NCI-H2029 treated with DMSO at 0.1 percent for 48 hours (cell line): Measurements from ENCODE around the gene APC2.
A peak's percentile ranks its signal among the peaks of the same experiment; 100 is the strongest.

Experiments
- DNase-seq: peaks from one replicate; lab custom pipeline; 2025; lab: John Stamatoyannopoulos, UW

Gene APC2, protein sequence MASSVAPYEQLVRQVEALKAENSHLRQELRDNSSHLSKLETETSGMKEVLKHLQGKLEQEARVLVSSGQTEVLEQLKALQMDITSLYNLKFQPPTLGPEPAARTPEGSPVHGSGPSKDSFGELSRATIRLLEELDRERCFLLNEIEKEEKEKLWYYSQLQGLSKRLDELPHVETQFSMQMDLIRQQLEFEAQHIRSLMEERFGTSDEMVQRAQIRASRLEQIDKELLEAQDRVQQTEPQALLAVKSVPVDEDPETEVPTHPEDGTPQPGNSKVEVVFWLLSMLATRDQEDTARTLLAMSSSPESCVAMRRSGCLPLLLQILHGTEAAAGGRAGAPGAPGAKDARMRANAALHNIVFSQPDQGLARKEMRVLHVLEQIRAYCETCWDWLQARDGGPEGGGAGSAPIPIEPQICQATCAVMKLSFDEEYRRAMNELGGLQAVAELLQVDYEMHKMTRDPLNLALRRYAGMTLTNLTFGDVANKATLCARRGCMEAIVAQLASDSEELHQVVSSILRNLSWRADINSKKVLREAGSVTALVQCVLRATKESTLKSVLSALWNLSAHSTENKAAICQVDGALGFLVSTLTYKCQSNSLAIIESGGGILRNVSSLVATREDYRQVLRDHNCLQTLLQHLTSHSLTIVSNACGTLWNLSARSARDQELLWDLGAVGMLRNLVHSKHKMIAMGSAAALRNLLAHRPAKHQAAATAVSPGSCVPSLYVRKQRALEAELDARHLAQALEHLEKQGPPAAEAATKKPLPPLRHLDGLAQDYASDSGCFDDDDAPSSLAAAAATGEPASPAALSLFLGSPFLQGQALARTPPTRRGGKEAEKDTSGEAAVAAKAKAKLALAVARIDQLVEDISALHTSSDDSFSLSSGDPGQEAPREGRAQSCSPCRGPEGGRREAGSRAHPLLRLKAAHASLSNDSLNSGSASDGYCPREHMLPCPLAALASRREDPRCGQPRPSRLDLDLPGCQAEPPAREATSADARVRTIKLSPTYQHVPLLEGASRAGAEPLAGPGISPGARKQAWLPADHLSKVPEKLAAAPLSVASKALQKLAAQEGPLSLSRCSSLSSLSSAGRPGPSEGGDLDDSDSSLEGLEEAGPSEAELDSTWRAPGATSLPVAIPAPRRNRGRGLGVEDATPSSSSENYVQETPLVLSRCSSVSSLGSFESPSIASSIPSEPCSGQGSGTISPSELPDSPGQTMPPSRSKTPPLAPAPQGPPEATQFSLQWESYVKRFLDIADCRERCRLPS (N-terminal part only)

DNA sequence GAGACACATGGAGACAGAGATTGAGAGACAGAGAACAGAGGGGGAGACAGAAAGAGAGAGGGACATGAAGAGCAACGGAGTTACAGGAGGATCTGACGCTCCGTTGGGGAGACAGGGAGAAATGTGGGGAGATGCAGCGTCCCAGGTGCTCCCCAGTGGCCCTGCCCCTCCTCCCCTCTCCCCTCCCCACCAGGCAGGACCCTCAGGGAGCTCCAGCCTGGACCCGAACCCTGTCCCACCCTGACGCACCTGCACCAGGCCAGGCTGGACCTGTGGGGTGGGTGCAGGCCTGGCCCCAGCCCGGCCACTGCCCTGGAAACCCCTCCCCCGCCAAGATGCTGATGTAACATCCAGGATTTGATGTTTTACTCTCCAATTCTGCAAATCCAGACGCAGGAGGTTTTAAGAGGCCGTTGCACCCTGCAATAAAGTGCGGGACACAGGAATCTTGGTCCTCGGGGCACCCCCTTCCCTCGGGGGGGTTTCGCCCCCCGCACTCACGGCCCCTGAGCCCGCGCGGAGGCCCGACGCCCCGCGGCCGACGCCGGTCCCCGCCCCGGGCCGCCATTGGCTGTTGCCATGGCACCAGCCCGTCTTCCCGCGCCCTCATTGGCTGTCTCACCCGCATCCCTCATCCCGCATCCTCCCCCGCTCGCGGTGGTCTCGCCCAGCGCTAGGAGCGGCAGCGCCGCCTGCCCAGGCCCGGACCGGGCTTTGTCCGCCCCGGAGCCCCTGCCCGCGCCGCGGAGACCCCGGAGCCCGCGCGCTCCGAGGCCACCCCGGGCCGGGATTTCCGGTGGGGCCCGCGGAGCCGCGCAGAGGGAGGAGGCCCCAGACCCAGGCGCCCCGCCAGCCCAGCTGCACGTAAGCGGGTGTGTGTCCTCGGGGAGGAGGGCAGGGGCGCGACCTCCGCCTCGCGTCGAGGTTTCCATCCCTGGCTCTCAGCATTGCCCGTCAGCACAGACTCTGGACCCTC, at the start of gene APC2:
Gene APC2 (plus strand): TSS at position 655 of the 976 bp plus-strand sequence. CDS start 2,881 bp downstream, outside the sequence.
- DNase-seq, result no peak

DNA sequence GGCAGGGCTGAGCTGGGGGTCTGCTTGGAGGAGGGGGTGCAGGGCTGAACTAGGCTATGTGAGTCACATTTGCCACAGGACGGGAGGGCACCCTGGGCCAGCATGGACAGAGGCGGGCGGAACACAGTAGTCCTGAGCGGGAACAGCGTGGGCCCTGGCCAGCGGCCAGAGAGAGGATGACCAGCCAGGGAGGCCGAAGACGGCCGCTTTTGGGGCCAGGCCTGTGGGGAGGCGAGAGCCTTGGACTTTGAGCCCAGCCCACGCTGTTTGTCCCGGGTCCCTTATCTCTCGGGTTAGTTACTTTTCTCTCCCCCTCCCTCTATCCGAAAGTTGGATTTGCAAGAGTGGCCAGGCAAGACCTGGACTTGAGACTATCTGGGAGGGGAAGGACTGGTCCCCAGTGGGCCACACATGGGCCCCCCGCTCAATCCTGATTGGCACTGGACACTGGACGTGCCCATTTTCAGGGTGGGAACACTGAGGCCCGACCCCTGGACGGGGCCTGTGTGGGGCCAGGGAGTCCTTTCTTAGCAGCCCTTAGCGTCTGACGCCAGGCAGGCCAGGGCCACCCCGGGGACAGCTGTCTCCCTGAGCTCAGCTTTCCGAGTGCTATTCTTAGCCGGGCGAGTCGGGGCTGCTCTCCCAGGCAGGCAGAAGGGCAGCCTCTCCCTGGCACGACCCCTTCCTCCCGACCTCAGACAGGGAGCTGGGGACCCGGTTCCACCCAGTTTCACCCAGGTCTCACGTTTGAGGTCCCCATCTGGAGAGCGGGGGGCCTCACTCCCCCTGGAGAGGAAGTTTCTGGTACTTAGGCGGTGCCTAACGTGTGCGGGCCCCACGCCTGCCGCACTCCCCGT, 49.4 kb upstream of the APC2 start:
- no peak for DNase-seq

DNA sequence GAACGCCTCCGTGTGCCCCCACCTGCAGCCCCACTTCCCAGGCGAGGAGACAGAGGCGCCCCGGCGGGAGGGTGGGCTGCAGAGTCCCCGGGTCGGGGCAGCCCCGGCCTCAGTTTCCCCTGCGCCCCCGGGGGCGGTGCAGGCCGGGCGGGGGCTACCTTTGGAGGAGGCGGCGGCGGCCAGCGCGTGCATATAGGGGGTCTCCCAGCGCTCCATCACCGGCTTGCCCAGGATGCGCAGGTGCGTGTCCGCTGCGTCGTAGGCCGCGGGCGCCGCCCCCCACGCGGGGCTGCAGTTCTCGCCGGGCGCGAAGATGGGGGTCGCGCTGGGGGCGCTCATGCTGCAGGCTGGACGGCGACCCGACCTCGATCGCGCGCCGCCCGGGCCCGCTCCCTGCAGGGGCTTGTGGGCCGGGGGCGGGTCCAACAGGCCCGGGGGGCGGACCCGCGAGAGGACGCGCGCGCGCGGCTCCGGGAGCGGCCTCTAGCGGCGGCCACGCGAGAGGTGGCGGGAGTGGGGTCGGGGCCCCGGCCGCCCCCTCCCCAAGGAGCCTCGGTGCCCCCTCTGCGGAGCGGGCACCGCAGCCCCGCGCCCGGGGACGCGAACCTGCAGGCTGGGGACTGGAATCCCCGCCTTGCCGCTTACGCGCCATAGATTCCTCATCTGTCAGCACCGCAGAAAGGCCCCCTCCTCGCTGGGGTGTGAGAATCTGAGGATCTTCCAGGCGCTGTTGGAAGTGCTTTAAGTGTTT, 48.6 kb upstream of the APC2 start, which contains the start of gene GAMT:
Gene GAMT (minus strand): TSS at position 405 of the 751 bp plus-strand sequence. CDS start 66 bp downstream, at position 339.
- DNase-seq, result no peak

DNA sequence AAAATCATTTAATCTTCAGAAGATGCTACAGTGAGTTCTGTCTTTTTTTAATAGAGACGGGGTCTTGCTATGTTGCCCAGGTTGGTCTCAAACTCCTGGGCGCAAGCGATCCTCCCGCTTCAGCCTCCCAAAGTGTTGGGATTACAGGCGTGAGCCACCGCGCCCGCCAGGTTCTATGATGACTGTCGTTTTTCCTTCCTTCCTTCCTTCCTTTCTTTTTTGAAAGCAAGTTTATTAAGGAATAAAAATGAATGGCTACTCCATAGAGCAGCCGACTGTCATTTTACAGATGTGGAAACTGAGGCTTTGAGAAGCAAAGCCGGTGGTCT, 48.1 kb upstream of the APC2 start:
- DNase-seq, result no peak

DNA sequence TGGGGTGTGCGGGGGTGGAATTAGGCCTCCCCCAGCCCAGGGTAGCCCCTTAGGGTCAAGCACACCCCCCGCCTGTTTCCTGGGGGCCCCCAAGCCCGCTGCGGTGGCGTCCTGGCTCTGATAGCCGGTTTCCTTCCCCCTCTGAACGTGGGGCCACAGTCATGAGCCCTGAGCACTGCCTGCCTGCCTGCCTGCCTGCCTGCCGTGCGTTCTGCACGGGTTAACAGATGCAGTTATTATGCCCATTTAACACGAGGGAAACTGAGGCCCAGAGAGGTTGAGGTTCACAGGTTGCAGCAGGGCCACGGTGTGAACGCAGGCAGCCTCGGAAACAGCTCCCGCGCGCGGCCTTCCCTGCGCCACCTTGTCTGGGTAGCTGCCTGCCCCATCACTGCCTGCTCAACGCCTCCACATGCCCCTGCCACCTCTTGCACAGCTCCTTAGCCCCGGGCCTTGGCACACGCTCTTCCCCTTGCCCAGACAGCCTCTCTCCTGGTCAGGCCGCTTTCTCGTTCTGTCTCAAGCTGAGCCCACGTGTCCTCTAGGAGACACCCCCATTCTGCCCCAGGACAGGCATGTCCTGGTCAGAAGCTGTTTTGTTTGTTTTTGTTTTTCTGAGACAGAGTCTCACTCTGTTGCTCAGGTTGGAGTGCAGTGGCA, 47.4 kb upstream of the APC2 start:
- no peak for DNase-seq

DNA sequence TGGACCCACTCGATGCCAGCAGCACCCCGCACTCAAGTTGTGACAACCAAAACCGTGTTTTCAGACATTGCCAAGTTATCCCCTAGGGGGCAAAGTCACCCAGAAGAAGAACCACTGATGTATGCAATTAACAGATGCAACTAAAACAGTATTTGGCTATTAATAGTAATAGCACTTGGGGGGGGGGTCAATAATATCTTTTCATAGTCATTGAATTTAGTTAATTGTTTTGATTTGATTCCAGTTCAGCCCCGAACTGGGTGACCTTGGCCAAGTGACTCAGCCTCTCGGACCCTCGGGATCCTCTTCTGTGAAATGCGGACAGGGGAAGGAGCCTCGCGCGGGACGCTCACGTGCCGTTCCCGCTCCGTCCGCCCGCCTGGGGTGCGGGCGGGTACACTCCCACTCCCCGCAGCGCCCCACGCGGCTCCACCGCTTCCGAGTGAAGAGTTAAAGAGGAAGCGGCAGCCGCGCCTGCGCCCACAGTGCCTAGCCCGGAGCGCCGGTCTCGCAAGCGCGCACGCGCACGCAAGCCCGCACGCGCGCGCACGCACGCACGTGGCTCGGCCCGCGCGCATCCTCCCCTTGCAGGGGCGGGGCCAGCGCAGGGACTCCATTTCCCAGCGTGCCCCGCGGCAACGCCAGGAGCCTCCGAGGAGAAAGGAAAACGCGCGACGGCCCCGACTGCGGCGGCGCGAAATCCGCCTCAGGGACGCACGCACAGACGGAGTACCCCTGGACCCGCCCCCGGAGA, 43.0 kb upstream of the APC2 start:
- peak; percentile 64 for DNase-seq

DNA sequence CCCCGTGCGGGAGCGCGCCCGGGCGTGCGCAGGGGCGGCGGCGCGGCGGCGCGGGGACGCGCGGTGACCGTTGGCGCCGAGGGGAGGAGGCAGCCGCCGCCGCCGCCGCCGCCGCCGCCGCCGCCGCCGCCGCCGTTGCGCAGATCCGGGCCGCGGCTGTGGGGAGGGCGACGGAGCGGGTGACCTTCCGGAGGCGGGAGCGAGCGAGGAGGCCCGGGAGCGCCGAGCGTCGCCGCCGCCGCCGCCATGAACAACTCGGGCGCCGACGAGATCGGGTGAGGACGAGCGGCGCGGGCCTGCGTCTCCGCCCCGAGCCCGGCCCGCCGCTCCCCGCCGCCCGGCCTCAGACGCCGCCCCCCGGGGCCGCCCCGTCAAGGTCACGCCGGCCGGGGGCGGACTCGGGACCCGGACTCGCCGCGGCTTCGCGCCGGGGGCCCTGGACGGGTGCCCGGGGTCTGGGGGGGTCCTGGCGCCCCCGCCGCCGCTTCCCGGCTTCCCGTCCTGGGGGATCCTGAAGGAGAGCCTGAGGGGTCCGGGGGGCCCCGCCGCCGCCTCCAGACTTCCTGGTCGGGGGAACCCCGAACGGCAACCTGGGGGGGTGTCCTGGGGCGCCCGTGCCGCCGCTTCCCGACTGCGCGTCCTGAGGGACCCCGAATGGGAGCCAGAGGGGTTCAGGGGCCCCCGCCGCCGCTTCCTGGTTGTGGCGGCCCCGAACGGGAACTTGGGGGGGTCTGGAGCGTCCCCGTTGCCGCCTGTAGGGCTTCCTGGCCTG, 42.2 kb upstream of the APC2 start, which contains the start of gene DAZAP1:
Gene DAZAP1 (plus strand): TSS at position 59 of the 772 bp plus-strand sequence. CDS start 188 bp downstream, at position 247.
- no peak for DNase-seq

DNA sequence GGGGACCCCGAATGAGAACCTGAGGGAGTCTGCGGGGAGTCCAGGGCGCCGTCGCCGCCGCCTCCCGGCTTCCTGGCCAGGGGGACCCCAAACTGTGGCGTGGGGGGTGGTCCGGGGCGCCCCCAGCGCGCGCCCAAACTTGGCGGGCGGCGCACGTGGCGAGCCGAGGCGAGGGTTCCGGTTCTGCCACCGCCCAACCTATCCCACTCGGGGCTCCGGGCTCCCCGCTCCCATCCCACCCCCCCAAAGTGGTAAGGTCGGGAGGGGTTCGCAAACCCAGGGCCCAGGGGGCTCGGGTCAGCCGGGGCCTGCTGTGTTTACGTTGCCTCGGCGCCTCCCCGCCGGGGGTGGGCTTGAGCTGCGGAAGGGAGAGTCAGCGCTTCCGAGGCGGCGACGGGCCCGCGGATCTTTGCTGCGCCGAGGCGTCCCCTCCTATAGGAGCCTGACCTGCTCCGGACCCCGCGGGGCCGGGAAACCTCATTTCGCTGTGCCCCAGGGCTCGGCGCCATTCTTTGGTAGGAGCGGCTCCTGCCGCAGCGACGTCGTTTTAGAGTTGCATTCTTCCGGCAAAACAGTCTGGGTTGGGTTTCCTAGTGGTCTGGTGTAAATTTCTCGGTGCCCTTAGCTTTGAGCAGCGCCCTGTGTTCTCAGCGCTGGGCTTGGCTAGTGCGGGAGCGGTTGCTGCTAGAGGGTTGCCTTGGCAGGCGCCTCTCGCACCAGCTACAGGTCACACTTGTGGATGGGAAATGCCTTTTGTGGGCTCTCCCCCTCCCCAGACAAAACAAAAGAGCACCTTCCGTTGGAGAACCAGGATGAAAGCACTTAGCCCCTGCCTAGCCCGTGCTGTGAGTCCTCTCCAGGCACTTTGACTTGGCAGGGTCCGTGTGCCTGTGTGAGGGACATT, 41.4 kb upstream of the APC2 start:
- no peak for DNase-seq

DNA sequence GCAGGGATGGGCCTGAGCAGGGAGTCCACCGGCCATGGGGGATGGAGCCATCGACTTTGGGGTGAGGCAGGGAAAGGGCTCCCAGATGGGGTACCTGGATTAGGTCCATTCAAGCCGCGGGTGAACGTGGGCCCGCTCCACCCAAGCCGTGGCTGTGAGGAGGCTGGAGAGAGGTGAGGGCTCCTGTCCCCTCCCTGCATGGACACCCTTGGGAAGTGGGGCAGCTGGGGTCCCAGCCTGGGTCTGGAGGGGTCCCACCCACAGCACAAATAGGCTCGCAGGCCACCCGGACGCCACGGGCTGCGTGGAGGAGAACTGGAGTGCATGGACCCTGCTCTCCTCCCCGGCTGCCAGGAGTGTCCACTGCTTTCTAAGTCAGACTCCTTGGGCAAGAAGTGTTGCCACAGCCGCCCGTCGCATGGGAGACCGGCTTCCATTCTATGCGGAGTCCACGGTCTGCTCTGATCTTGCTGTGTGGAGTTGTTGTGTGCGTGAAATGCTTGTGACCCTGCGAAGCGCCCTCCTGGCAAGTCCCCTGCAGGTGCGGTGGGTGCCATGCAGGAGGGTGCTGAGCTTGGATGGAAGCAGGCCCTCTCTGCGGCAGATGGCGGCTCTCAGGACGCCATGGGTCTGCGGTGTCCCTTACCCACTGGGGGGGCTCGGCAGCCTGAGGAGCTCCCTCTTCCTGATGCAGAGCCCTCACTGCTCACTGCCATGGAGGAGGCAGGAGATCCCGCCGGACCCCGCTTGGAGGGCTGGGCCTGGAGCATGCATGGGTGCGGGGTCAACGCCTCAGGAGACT, 40.5 kb upstream of the APC2 start:
- no peak for DNase-seq

DNA sequence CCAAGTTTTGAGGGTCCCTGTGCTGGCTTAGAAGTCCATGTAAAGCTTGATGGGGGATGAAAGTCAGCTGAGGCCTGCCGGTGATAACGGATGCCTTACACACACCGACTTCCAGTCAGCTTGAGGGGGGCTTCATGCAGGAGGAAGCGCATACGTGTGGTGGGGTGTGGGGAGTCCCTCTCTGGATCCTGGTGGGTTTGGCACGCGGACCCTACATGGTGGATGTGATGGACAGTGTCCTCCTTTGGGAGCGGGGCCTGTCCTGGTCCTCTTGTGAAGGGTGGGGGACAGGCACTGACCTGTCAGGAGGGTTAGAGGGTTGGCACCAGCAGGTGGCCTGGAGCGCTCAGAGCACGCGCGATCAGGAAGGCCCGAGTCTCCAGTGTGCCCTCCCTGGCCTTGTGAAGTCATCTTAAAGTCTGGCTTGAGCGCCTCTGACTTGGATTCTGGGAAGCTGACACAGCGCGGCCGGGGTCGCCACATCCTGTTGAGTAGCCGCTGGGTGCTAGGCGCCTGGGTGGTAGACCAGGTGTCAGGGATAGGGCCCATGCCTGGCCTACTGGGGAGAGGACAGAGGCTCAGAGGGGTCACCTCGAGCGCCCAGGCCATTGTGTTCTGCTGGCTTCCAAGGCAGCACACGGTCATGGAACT, 39.7 kb upstream of the APC2 start:
- DNase-seq, result no peak

DNA sequence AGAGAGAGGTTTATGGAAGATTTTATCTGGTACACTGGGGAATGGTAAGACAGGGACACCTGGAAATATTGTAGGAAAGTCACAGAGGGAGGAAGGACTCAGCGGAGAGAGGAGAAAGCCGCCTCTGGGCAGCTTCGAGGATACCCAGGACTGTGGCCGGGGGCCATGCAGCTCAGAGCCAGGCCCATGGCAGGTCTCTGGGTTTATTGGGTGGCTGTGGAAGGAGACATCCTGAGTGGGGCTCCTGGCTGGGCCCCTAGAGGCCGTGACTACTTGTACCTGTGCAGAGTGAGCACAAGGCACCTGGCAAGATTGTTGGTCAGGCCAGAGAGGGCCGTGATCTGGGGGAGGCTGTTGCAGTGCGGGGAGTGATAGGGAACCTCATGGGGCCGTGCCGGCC, 39.1 kb upstream of the APC2 start:
- DNase-seq, result no peak

DNA sequence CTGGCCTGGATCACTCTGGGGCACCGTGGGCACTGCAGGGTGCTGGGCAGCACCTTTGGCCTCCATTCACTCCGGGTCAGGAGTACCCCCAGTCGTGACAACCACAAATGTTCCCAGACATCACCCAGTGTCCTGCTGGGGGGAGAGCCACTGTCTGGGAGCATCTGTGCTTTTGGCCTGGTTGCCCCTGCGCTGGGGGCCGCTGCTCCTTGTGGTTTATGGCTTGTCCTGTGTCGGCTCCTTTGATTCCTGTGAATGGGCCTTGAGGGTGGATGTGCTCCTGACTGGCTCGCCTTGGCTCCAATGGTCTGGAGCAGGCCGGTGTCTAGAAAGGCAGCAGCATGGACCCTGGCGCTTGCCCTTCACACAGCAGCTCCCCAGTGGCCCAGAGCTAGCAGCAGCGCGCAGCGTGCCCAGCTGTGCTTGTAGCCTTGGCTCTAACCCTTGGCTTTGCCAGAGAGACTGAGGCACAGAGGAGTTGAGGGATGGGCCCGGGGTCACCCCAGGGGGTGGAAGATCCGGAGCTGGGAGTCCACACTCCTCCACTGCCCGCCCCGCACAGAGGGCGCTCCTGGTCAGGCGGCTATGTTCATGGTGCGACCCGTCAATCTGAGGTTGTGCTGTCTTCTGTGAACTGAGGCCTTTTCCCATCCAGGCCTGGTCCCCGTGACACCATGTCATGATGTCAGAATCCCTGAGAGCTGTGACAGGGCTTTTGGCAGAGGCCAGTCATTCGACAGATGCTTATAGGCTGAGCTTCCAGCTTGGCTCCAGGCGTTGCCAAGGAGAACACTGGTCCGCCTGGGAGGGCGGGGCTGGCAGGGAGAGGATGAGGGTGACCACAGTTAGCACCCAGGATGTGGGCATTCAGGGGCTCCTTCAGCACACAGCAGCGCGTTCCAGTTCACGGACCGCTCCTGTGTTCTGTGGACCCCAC, 38.4 kb upstream of the APC2 start:
- no peak for DNase-seq

DNA sequence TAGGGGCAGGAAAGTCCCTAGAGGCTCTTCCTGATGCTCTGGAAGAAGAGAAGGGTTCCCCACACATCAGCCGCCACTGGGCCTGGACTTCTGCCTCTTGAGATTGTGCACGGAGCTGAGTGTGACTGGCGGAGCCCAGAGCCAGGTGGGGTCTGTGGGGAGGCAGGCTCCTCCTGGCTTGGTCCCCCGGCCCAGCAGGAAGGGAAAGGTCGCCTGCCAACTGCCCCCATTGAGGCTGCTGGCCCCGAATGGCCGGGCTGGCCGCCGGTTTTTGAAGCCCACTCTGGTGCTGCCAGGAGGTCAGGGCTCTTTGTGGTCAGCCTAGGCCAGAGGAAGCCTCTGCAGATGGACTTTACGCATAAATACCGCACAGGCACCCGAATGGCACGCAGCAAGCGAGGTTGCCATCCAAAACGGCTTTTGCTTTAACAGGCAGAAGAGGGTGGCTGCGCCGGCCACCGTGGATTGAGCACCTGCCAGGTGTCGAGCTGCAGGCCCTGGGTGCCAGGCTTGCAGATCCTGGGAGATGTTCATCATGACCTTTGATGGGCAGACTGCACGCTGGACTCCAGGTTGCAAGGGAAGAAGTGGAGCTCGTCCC, 37.5 kb upstream of the APC2 start:
- no peak for DNase-seq
